T-helper 1 cell treated with Interleukin-12 subunit alpha and Interleukin-12 subunit beta and Interleukin-4 antibody, amounts not matched to agents 30 μg/mL and 1 μg/mL, for 36 hours (primary cell): Measurements from ENCODE around the gene BAIAP2L2.
A peak's percentile ranks its signal among the peaks of the same experiment; 100 is the strongest.

ENCODE experiments used
- H3K27ac Mint-ChIP-seq: one replicate; pipeline ENCODE4 v1.8.0; 2021; ENCODE audit warnings: mild to moderate bottlenecking, mixed read lengths
- H3K27me3 Mint-ChIP-seq: one replicate; pipeline ENCODE4 v1.8.0; 2021; ENCODE audit warnings: low read depth, mixed read lengths
- H3K36me3 Mint-ChIP-seq: one replicate; pipeline ENCODE4 v1.8.0; 2021; ENCODE audit warnings: low read depth, mixed read lengths
- H3K4me1 Mint-ChIP-seq: one replicate; pipeline ENCODE4 v1.8.0; 2021; ENCODE audit warnings: low read depth, mixed read lengths
- H3K4me3 Mint-ChIP-seq: one replicate; pipeline ENCODE4 v1.8.0; 2021; ENCODE audit warnings: mild to moderate bottlenecking, moderate library complexity, mixed read lengths
- H3K9me3 Mint-ChIP-seq: one replicate; pipeline ENCODE4 v1.8.0; 2021; ENCODE audit warnings: mixed read lengths

The BAIAP2L2 gene

GRCh38 chr22:38062791-38063190, 47.7 kb downstream of the BAIAP2L2 start:
- Mint-ChIP-seq H3K9me3 (no peaks in the 10 kb centered on the region), H3K4me3 (no peak overlapping the region), H3K36me3 (peaks cover 5% of the 10 kb centered on the region), H3K27me3 (no peaks in the 10 kb centered on the region), H3K27ac (no peak overlapping the region), H3K4me1 (peaks cover 6% of the 10 kb centered on the region)

DNA sequence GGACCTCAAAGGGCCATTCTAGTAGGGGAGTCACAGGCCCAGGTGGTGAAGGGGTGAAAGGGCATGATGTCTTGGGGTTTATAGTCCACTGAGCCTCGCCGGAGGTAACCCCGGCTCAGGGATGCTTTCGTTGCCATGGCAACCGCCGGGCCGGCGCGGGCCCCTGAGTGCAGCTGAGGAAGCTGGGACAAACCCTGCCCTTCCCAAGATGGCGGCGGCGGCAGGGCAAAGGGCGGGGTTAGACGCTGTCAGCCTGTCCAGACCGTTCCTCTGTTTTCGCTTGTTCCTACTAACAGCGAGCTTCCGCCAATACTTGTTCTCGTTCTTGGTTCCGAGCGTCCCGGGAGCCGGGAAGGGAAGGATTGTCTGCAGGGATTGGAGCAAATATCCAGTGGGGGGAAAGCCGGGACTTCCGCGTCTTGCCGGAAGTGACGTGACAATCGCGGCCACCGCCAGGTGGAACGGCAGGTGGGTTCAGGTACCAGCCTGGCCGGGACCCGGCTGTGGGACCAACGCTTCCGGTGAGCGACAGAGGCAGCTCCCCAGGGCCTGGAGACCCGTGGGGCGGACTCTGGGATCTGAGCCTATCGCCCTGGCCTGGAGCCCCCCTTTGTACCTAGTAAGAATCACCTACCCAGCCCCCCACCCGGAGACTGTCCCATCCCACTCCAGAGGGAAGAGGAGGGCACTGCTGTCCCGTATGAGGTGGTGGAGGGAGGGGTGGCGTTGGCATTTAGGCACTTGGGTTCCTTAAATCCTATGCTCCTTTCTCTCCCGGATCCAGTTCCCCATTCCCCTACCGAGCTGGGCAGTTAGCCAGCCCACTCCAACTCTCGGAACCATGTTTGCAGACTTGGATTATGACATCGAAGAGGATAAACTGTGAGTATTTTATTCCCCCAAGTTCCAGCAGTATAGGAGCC, 53.3 kb downstream of the BAIAP2L2 start, which contains the start of gene PICK1:
Gene PICK1 (plus strand): TSS at position 436 of the 923 bp plus-strand sequence. CDS start 406 bp downstream, at position 842.
- Mint-ChIP-seq H3K27ac (peak within 1 kb of the TSS; percentile 96), H3K4me3 (peak within 1 kb of the TSS; percentile 93)

GRCh38 chr22:38051900-38052862, 58.3 kb downstream of the BAIAP2L2 start:
- Mint-ChIP-seq H3K27ac (no peak overlapping the region), H3K4me3 (no peak overlapping the region), H3K36me3 (peaks cover 1% of the 10 kb centered on the region), H3K27me3 (peaks cover 4% of the 10 kb centered on the region), H3K4me1 (peaks cover 6% of the 10 kb centered on the region), H3K9me3 (no peaks in the 10 kb centered on the region)

More for the DNA sequence above, 53.3 kb downstream of the BAIAP2L2 start, which contains the start of gene PICK1:
- Mint-ChIP-seq H3K9me3 (no peaks in the 10 kb centered on the region), H3K4me1 (peaks cover 15% of the 10 kb centered on the region), H3K36me3 (peaks cover 4% of the 10 kb centered on the region), H3K27me3 (peaks cover 4% of the 10 kb centered on the region)

GRCh38 chr22:38051261-38051660, 59.2 kb downstream of the BAIAP2L2 start:
- Mint-ChIP-seq H3K36me3 (no peaks in the 10 kb centered on the region), H3K9me3 (no peaks in the 10 kb centered on the region), H3K27ac (no peak overlapping the region), H3K27me3 (peaks cover 4% of the 10 kb centered on the region), H3K4me1 (no peaks in the 10 kb centered on the region), H3K4me3 (no peak overlapping the region)

- Mint-ChIP-seq H3K4me1 (no peaks in the 10 kb centered on the region), H3K36me3 (no peaks in the 10 kb centered on the region), H3K27ac (no peak overlapping the region), H3K9me3 (no peaks in the 10 kb centered on the region), H3K27me3 (peaks cover 4% of the 10 kb centered on the region), H3K4me3 (no peak overlapping the region)
Observed at GRCh38 chr22:38050720-38051119, 59.8 kb downstream of the BAIAP2L2 start.

- Mint-ChIP-seq H3K36me3 (no peaks in the 10 kb centered on the region), H3K4me1 (no peaks in the 10 kb centered on the region), H3K4me3 (no peak overlapping the region), H3K27me3 (peaks cover 2% of the 10 kb centered on the region), H3K9me3 (no peaks in the 10 kb centered on the region), H3K27ac (no peak overlapping the region)
Observed at GRCh38 chr22:38049812-38050619, 60.5 kb downstream of the BAIAP2L2 start.

DNA sequence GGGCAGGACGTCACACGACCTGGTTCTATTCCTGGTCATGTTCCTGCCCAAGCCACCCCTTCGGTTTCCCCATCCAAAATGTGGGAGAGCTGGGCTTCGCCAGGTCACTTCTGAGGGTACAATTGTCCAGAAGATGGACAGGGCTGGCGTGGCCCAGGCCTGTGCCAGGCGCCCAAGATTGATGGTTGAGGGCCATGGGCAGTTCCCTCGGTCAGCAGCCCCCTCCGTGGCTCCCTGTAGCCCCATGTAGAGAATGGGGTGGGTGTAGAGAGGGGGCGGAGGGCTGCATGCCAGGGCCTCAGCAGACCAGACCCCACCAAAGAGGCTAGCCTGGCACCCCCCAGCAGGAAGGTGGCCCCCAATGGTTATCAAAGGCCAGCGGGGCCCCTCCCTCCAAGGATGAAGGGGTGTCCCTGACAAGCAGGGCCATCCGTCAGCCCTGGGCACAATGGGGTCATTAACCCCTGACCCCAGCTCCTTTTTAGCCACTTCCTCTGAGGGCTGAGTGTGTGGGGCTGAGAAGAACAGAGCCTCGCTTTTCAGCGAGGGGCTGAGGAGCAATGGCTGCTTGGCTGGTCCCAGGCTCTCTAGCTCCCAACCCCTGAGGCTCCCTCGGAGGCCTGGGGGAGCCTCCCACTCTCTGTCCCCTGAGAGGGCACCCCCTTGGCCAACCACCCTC, 64.3 kb downstream of the BAIAP2L2 start:
- H3K27ac Mint-ChIP-seq, result no peak overlapping the region
- no peaks in the 10 kb centered on the region for H3K4me1 Mint-ChIP-seq

DNA sequence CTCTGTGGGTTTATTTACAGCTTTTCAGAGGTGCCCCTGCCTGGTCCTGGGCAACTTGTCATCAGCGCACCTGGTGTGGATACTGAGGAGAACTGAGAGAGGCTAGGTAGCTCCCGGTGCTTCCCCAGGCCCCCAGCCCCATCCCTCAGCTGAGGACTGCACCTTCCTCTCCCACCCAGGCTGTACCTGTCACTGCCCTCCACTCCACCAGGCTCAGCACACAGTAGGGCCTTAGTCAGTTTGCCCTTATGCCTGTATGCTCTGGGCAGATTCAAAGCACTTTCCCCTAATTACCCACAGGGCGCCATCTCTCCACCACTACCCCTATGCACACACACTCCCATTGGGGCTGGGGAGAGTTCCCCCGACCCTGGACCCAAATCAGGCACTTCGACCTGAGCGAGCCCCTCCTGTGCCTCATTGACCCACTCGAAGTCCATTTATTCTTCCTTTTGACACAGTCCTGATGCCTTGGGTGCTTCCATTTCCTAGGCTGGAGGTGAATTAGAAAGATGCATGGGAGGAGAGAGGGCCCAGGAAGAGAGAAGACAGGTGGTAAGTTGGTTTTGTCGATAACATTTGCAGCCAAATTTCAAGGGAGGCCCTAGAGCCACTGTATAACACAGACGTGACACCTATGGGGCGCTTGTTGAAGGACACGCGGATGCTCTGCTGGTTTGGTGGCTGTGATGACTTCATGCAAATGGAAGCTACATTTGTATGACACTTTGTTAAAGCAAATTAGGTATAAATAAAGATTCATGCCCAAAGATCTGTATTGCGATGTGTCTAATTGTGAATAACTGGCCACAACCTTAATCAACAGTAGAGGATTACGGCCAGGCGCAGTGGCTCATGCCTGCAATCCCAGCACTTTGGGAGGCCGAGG, 67.1 kb downstream of the BAIAP2L2 start:
- H3K27me3 Mint-ChIP-seq, result peaks cover 4% of the 10 kb centered on the region
- no peak overlapping the region for H3K4me3 Mint-ChIP-seq
- H3K27ac Mint-ChIP-seq, result no peak overlapping the region
- no peaks in the 10 kb centered on the region for H3K9me3 Mint-ChIP-seq
- no peaks in the 10 kb centered on the region for H3K36me3 Mint-ChIP-seq
- no peaks in the 10 kb centered on the region for H3K4me1 Mint-ChIP-seq

More for the DNA sequence above, 64.3 kb downstream of the BAIAP2L2 start:
- Mint-ChIP-seq H3K4me3 (no peak overlapping the region), H3K9me3 (no peaks in the 10 kb centered on the region), H3K27me3 (peaks cover 4% of the 10 kb centered on the region), H3K36me3 (no peaks in the 10 kb centered on the region)

- Mint-ChIP-seq H3K4me3 (no peak overlapping the region), H3K4me1 (no peaks in the 10 kb centered on the region), H3K27ac (no peak overlapping the region), H3K27me3 (peaks cover 4% of the 10 kb centered on the region), H3K36me3 (no peaks in the 10 kb centered on the region), H3K9me3 (no peaks in the 10 kb centered on the region)
Observed at GRCh38 chr22:38042488-38042790, 68.0 kb downstream of the BAIAP2L2 start.

GRCh38 chr22:38041760-38042487, 68.6 kb downstream of the BAIAP2L2 start:
- H3K27me3 Mint-ChIP-seq, result peaks cover 4% of the 10 kb centered on the region
- H3K27ac Mint-ChIP-seq, result no peak overlapping the region
- no peaks in the 10 kb centered on the region for H3K4me1 Mint-ChIP-seq

GRCh38 chr22:38040953-38041759, 69.3 kb downstream of the BAIAP2L2 start:
- Mint-ChIP-seq H3K4me1 (no peaks in the 10 kb centered on the region), H3K36me3 (no peaks in the 10 kb centered on the region), H3K9me3 (no peaks in the 10 kb centered on the region), H3K27me3 (peaks cover 4% of the 10 kb centered on the region), H3K27ac (no peak overlapping the region), H3K4me3 (no peak overlapping the region)

More at GRCh38 chr22:38041760-38042487, 68.6 kb downstream of the BAIAP2L2 start:
- no peaks in the 10 kb centered on the region for H3K36me3 Mint-ChIP-seq
- no peak overlapping the region for H3K4me3 Mint-ChIP-seq
- H3K9me3 Mint-ChIP-seq, result no peaks in the 10 kb centered on the region
